Activated CD4-positive, alpha-beta memory T cell treated with anti-CD3 and anti-CD28 coated beads, Interleukin-2, amount 10 ng/mL, durations not matched to agents 7 days and 5 days (primary cell): ENCODE results near the gene SFSWAP. TPM values are rescaled to one million over a fixed set of nuclear protein-coding genes. Genes with fewer than 3 reads are reported as not detected.
A peak's percentile ranks its signal among the peaks of the same experiment; 100 is the strongest.

Source experiments
- CTCF ChIA-PET: fragments of 350-600 bp; sonication (Branson Sonifier 250); formaldehyde crosslinking; loops from one replicate; lab custom pipeline; 2021; ENCODE audit warnings: antibody characterized with exemption, inconsistent platforms; lab: Charles Lee
- POLR2A ChIA-PET: fragments of 350-600 bp; sonication (Branson Sonifier 250); formaldehyde crosslinking; loops from one replicate; lab custom pipeline; 2021; ENCODE audit warnings: antibody characterized with exemption; lab: Charles Lee
- DNase-seq: peaks from one replicate; pipeline ENCODE4 v3.0.0-alpha.2; 2020
- H3K27ac Mint-ChIP-seq: one replicate; pipeline ENCODE4 v1.8.0; 2021; ENCODE audit warnings: mild to moderate bottlenecking, mixed read lengths
- H3K27me3 Mint-ChIP-seq: one replicate; pipeline ENCODE4 v1.8.0; 2021; ENCODE audit warnings: mixed read lengths
- H3K36me3 Mint-ChIP-seq: one replicate; pipeline ENCODE4 v1.8.0; 2021; ENCODE audit warnings: low read depth, mixed read lengths
- H3K4me1 Mint-ChIP-seq: one replicate; pipeline ENCODE4 v1.8.0; 2021; ENCODE audit warnings: mixed read lengths
- H3K4me3 Mint-ChIP-seq: one replicate; pipeline ENCODE4 v1.8.0; 2021; ENCODE audit warnings: mild to moderate bottlenecking, mixed read lengths
- H3K9me3 Mint-ChIP-seq: one replicate; pipeline ENCODE4 v1.8.0; 2021; ENCODE audit warnings: mixed read lengths
- total RNA-seq, 2 experiments: library from RNA; stranded (reverse); gene quantifications; one replicate each; pipeline ENCODE4 v1.2.3, GENCODE V29; 2021

SFSWAP gene
- total RNA-seq, 2 experiments from 2014 or later, result 43.7 to 48.0 TPM

DNA sequence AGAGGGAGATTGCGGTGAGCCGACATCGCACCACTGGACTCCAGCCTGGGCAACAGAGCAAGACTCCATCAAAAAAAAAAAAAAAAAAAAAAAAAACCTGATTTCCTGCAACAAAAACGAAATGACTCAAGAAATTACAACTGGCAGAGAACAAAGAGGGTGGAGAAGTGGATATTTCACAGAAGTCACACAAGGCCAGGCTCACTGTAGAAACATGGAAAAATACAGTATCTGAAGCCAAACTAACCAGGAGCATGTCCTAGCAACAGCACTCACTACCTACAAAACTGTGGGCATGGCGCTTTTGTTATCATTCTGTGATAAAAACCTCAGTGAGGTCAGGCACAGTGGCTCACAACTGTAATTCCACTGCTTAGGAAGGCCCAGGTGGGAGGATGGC, 105.6 kb downstream of the SFSWAP start:
- CTCF ChIA-PET, result interaction anchor here (0.7 kb wide), 1 partner anchor 35 kb away, joined by 4 read pairs; no protein-coding TSS in a partner anchor
- Mint-ChIP-seq H3K27me3 (no peaks in the 10 kb centered on the region), H3K36me3 (peaks cover 13% of the 10 kb centered on the region), H3K4me1 (no peaks in the 10 kb centered on the region), H3K27ac (no peak overlapping the region), H3K4me3 (no peak overlapping the region), H3K9me3 (peaks cover 14% of the 10 kb centered on the region)
- POLR2A ChIA-PET, result no interaction called here
- DNase-seq, result no peak

DNA sequence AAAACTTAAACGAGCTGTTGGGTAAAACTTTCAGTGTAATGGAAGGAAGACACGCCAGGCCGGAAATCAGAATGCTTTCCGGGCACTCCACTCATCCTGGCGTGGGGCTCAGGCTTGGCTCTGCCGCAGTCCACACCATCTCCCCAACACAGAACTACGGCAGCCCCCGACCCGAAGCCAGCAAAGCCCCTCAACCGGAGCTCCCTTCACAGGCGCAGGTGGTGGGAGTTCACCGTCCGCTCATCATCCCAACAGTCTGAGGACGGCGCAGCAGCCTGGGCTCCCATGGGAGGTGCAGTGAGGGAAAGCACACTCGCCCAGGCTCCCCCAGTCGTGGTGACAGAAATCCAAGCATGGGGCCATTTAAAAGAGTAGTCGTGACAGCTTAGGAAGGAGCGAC, 106.4 kb downstream of the SFSWAP start:
- Mint-ChIP-seq H3K27ac (no peak overlapping the region), H3K27me3 (no peaks in the 10 kb centered on the region), H3K4me3 (no peak overlapping the region), H3K9me3 (peaks cover 9% of the 10 kb centered on the region), H3K36me3 (peaks cover 9% of the 10 kb centered on the region), H3K4me1 (no peaks in the 10 kb centered on the region)
- CTCF ChIA-PET, result no interaction called here
- POLR2A ChIA-PET, result no interaction called here
- DNase-seq, result no peak

DNA sequence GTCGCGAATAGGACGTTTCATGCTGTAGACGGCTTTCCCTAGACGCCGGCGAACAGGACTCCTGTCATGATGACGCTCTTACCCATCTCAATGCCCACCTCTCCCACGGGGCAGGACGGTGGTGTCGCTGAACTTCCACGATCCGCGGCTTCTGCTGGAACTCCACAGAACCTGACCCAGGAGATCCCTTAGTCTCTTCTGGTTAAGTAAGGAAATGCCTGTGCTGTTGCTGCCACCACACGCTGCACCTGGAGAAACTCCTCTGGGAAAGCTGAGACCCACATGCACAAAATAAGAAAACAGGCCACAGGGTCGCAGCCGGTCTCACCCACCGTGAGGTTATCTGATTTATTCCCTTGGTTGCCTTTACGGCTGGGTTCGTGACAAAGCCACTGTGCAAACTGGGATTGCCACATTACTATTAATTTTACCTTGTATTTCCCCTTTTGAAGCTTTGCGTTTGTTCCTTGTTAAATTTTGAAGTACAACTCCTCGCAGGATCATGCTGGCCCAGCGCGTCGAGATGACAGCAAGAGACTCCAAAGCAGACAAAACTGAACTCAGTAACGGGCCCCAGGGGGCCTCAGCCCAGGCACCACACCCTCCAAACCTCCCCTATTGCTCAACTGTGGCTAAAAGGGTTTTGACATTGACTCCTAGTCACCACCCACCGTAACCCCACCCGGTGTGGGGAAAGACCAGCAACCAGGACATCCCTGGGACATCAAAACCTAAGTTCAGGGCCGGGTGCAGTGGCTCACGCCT, 108.1 kb downstream of the SFSWAP start:
- Mint-ChIP-seq H3K4me1 (no peaks in the 10 kb centered on the region), H3K36me3 (no peaks in the 10 kb centered on the region), H3K4me3 (no peak overlapping the region), H3K27ac (no peak overlapping the region), H3K9me3 (no peaks in the 10 kb centered on the region), H3K27me3 (no peaks in the 10 kb centered on the region)
- ChIA-PET CTCF (no interaction called here), POLR2A (no interaction called here)
- DNase-seq, result no peak

DNA sequence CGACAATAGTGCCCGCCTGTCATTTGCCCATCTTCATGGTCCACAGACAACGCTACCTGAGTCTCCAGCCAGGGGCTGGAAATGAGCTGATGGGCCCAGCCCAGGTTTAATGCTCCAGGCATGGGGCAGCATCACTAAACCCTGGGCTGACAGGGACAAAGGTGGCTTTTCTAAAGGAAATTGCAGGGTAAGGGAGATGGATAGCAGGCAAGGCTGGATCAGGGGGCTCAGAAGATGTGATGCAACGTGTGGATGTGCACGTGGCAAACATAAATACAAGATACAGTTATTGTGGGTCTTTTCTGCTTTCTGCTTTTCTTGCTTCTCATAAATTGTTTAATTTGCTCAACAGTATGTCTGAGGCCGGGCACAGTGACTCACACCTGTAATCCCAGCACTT, 113.6 kb downstream of the SFSWAP start:
- ChIA-PET POLR2A (no interaction called here), CTCF (interaction anchor here (0.7 kb wide), 1 partner anchor 185 kb away, joined by 3 read pairs; no protein-coding TSS in a partner anchor)
- H3K4me3 Mint-ChIP-seq, result no peak overlapping the region

DNA sequence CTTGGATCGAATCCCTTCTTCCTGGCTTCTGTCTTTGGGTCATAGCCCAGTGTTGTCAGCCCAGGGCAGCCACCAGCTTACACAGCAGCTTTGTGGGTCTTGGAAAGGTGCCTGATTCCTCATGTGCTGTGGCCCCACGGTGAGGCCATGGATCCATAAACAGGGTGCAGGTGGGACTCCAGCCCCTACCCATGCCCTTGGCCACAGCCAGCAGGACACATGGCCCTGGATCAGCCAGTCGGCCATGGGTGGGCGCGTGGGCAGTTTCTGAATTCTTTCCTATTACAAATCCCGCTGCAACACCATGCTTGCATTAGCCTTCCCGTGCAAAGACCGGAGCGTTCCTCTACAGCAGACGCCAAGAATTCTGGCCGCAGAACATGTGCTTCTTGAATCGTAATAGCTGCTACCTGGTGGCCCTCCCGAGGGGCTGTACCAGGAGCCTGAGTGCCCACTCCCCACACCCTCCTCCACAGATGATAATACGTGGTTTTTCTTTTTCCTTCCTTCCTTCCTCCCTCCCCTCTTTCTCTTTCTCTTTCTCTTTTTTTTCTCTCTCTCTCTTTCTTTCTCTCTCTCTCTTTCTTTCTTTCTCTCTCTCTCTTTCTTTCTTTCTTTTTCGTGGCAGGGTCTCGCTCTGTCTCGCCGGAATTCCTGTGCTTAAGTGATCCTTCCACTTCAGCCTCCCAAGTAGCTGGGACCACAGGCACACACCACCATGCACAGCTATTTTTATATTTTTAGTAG, 114.4 kb downstream of the SFSWAP start:
- H3K4me3 Mint-ChIP-seq, result no peak overlapping the region
- no peak overlapping the region for H3K27ac Mint-ChIP-seq
- no peaks in the 10 kb centered on the region for H3K36me3 Mint-ChIP-seq
- DNase-seq, result no peak
- CTCF ChIA-PET, result interaction anchor here (0.7 kb wide), 2 partner anchors 29 to 184 kb away, joined by 3 to 4 read pairs; no protein-coding TSS in a partner anchor
- H3K4me1 Mint-ChIP-seq, result peaks cover 6% of the 10 kb centered on the region
- no peaks in the 10 kb centered on the region for H3K9me3 Mint-ChIP-seq
- H3K27me3 Mint-ChIP-seq, result peaks cover 27% of the 10 kb centered on the region
- POLR2A ChIA-PET, result no interaction called here

More for the DNA sequence above, 113.6 kb downstream of the SFSWAP start:
- H3K27ac Mint-ChIP-seq, result no peak overlapping the region
- H3K27me3 Mint-ChIP-seq, result peaks cover 26% of the 10 kb centered on the region
- no peaks in the 10 kb centered on the region for H3K9me3 Mint-ChIP-seq
- H3K4me1 Mint-ChIP-seq, result peaks cover 5% of the 10 kb centered on the region
- H3K36me3 Mint-ChIP-seq, result no peaks in the 10 kb centered on the region
- no peak for DNase-seq

DNA sequence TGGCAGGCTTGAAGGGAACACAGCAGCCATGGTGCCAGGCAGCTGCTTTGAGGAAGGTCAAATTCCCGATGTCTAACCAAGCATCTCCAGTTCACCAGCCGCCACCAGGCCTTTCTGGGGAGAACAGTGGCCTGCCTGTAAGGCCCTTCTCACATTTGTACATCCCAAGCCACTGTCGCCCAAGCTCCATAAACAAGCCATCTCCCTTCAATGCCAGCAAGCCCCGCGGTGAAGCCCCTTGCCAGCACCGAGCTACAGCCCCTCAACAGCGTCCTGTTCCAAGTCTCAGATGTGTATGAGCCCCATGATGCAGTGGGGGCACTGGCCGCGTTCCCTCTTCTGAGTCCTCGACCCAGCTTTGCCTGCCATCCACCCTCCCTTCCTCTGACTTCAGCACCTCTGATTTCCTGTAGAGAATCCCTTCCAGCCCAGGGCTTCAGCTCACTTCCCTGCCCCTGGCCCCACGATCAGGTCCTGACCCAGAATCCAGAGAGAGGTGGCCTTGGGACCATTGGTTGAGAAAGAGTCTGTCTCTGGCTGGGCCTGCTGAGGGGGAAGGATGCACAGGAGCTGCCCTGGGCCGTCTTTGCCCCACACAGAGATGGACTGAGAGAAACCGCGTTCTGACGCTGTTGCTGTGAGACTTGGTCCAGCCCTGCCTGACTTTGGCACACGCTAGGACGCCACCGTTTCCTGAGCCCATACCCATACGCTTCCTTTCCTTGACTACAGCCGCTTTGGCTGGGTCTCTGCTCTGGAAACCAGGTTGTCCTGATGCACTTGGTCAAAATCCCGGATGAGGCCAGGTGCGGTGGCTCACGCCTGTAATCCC, 115.4 kb downstream of the SFSWAP start:
- DNase-seq, result no peak
- Mint-ChIP-seq H3K27me3 (peaks cover 33% of the 10 kb centered on the region), H3K4me1 (peaks cover 11% of the 10 kb centered on the region), H3K9me3 (no peaks in the 10 kb centered on the region), H3K27ac (no peak overlapping the region), H3K36me3 (no peaks in the 10 kb centered on the region), H3K4me3 (no peak overlapping the region)
- CTCF ChIA-PET, result interaction anchor here (0.7 kb wide), 1 partner anchor 30 kb away, joined by 4 read pairs; no protein-coding TSS in a partner anchor
- POLR2A ChIA-PET, result no interaction called here

DNA sequence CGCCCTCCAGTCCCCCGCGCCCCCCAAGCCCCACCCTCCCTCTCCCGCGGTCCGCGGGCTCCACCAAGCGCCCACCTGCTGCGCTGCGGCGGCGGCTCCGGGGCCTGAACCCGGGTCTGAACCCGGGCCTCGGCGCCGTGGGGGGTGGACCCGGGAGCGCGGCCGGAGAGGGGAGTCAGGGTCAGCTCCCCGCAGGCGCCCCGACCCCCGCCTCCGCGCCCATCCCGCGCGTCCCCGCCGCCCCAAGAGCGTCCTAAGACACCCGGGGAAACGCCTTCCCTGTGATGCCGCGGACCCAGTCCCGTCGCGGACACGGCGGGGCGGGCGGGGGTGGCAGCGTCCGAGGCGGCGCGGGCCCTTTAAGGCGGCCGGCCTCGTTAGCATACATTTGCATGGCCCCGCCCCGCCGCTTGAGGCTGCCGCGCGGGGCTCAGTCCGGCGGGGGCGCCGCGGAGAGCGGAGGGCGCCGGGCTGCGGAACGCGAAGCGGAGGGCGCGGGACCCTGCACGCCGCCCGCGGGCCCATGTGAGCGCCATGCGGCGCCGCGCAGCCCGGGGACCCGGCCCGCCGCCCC, 117.2 kb downstream of the SFSWAP start, which contains the start of gene MMP17:
TSS of gene MMP17 (plus strand) at position 433 of the 574 bp plus-strand sequence. CDS start at position 535, 102 bp downstream.
- Mint-ChIP-seq H3K9me3 (no peaks in the 10 kb centered on the region), H3K36me3 (no peaks in the 10 kb centered on the region), H3K27me3 (peaks cover 40% of the 10 kb centered on the region), H3K4me1 (peaks cover 11% of the 10 kb centered on the region), H3K27ac (no peak within 1 kb of the TSS), H3K4me3 (peak within 1 kb of the TSS; percentile 13)
- CTCF ChIA-PET, result interaction anchor here (3.0 kb wide), 1 partner anchor 723 kb away, joined by 16 read pairs; no protein-coding TSS in a partner anchor
- POLR2A ChIA-PET, result no interaction called here
- no peak for DNase-seq

DNA sequence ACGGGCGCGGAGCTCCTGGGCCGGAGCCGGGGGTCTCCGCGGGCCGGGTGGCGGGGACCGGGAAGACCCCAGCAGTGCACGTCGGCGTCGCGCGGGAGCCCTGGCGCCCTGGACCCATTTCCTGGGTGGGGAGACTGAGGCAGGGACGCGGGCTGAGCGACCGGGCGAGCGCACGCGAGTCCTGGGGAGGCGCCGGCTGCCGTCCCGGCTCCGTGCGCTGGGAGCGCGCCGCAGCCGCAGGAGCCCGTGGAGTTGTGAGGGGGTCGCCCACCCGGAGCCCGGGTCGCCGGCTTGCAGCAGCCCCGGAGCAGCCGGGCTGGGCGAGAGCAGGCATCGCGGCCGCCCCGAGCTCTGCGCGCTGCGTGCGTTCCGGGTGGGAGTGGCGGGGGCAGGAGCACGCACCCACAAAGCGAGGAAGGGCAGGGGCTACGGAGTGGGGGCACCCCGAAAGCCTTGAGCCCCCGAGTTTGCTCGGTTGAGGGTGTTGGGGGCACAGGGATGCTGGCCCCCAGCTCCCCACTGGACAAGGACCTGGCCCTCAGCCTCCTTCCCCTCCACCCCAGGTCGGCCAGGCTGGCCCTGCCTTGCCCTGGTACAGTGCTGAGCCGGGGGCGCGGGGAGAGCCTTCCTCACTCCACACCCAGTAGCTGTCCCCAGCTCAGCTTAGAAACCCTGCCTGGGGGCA, 117.9 kb downstream of the SFSWAP start:
- peak overlapping the region; percentile 13 for H3K4me3 Mint-ChIP-seq
- H3K27ac Mint-ChIP-seq, result no peak overlapping the region
- ChIA-PET POLR2A (no interaction called here), CTCF (interaction anchor here (3.0 kb wide), 1 partner anchor 724 kb away, joined by 16 read pairs; no protein-coding TSS in a partner anchor)
- no peak for DNase-seq
- H3K4me1 Mint-ChIP-seq, result peaks cover 11% of the 10 kb centered on the region
- peaks cover 42% of the 10 kb centered on the region for H3K27me3 Mint-ChIP-seq
- H3K36me3 Mint-ChIP-seq, result no peaks in the 10 kb centered on the region
- H3K9me3 Mint-ChIP-seq, result no peaks in the 10 kb centered on the region

DNA sequence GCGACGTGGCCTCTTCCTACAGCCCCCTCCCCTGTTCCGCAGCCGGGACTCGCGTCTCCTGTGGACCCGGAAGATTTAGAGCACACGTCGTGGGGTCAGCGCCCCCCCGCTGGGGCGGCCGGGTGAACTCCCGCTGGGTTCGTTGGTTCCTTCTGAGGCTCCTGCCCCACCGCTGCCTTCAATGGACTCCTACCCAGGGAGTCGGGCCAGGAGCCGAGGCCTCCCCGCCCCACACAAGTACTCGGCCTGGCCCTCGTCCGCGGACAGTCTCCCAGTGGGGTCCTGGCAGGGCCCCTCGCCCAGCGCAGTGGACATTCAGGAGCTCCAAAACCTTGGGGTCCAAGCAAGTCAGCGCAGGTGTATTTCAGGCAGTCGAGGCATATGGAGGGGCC, 118.5 kb downstream of the SFSWAP start:
- Mint-ChIP-seq H3K4me1 (peaks cover 11% of the 10 kb centered on the region), H3K27me3 (peaks cover 42% of the 10 kb centered on the region), H3K36me3 (no peaks in the 10 kb centered on the region), H3K27ac (no peak overlapping the region), H3K4me3 (peak overlapping the region; percentile 13), H3K9me3 (no peaks in the 10 kb centered on the region)
- ChIA-PET POLR2A (no interaction called here), CTCF (interaction anchor here (3.0 kb wide), 1 partner anchor 724 kb away, joined by 16 read pairs; no protein-coding TSS in a partner anchor)
- DNase-seq, result no peak

DNA sequence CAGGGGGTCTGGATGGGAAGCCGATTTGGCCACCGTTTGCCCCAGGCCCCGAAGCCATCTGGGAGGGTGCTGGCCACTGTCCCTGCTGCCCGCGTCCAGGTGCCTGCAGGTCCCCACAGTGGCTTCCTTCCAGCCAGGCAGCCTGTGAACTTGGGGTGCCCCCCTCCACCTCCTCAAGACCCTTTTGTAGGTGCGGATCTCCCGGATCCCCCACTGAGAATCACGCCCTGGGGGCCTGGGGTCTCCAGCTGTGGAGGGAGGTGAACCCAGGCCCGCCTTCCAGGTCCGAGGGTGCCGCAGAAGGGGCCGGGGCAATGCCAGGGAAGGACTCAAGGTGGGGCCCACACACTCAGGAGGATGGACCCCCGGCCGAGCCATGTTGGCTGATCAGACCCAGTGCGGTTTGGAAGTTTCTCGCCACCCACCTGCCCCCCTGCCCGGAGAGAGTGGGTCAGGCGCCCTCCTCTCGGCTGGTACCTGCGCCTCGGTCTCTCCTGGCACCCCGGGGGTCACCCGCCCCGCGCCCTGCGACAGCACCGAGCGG, 119.0 kb downstream of the SFSWAP start:
- H3K9me3 Mint-ChIP-seq, result no peaks in the 10 kb centered on the region
- H3K36me3 Mint-ChIP-seq, result no peaks in the 10 kb centered on the region
- ChIA-PET POLR2A (no interaction called here), CTCF (interaction anchor here (1.6 to 3.0 kb wide), 2 partner anchors 75 to 725 kb away, joined by 6 to 16 read pairs; no protein-coding TSS in a partner anchor)
- DNase-seq, result no peak
- peaks cover 11% of the 10 kb centered on the region for H3K4me1 Mint-ChIP-seq
- H3K4me3 Mint-ChIP-seq, result no peak overlapping the region
- no peak overlapping the region for H3K27ac Mint-ChIP-seq
- peaks cover 42% of the 10 kb centered on the region for H3K27me3 Mint-ChIP-seq

DNA sequence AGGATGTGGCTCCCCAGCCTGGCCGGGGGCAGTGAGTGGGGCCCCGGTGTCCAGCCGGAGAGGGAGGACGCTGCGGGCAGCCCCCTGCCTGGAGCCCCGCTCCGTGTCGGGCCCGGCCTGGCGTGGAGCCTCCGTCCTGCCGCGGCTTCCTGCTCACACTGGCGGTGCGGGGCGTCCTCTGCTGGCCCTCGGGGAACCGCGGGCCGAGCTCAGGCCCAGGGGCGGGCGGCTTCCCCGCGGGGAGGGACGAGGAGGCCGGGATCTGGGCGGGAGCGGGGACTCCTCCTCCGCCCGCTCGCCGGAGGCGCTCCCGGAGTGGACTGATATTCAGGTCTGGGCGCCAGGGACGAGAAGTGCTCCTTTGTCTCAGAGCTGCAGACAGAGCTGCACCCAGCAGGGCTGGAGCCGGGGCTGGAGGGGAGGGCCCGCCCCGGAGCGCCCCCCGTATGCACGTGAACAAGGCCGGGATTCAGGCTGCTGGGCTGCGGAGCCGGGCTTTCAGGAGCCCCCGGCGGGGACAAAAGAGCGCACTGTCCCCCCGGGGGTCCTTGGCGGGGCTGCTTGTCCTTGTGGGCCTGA, 119.5 kb downstream of the SFSWAP start:
- Mint-ChIP-seq H3K27me3 (peaks cover 39% of the 10 kb centered on the region), H3K36me3 (no peaks in the 10 kb centered on the region), H3K9me3 (no peaks in the 10 kb centered on the region), H3K4me3 (peak overlapping the region; percentile 7), H3K27ac (no peak overlapping the region), H3K4me1 (peaks cover 11% of the 10 kb centered on the region)
- ChIA-PET POLR2A (no interaction called here), CTCF (interaction anchor here (1.6 to 3.0 kb wide), 2 partner anchors 75 to 725 kb away, joined by 6 to 16 read pairs; no protein-coding TSS in a partner anchor)
- DNase-seq, result peak; percentile 52
